ENCODE data around the gene UCP2.
"Not testable (repeated sequence)": the region's sequence is repeated elsewhere in the genome, so short reads cannot be mapped to it uniquely, and the experiment has no call there.

The UCP2 gene

DNA sequence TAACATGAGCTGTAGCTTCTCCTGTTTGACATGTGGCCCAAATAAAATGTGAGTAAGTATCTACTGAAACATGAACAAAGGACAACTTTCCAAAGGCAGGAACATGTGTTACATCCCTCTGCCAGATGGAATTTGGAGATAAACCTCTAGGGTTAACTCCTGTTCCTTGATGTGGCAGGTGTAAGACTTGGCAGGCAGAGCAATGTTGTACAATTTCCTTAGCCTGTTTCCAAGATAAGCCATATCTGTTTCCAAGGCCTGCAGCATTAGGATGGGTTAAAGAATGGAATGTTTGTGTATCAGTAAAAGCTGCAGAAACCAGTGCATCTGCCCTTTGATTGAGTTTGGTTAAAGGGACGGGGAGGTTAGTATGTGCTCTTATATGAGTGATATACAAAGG lies 40.6 kb downstream of the UCP2 start:
- DNase-seq (ENCODE audit: low spot score), result no peak

DNA sequence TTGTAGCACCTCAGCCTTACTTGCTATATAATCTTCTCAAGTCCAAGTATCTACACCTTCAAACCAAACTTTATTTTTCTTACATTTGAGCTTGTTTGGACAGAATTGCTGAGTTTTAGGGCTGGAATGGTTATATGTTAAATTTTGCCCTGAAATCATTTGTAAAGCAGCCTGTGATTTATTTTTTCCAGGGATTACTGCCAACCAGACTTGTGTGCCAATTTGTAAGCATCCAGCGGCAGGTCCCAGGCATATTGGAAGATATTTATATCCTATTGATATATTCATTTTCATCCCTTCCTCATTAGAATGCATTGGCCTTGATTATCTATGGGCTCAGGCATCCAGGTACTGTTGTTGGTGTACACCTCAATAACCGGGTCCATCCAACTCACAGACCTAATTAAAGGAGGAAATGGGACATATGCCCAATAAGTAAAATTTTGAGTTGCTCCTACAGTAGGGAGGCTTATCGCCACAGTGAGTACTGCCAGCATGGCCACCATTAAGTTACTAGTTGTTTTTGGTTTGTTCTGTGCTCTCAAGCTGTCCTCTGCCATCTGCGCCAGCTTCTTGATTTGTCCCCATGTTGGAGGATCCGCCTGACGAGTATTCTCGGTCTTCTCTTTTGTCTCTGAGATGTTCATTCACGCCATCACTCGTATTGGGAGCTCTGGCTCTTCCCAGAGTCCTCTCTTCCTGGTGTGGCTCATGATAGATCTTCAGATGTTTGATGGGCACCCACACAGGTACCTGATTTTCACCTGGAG lies 41.7 kb downstream of the UCP2 start:
- no peak for DNase-seq (ENCODE audit: low spot score)

GRCh38 chr11:73939096-73939495 lies 43.5 kb downstream of the UCP2 start:
- no peak for DNase-seq (ENCODE audit: low spot score)

GRCh38 chr11:73936047-73936446 lies 46.6 kb downstream of the UCP2 start:
- not testable (repeated sequence) for DNase-seq (ENCODE audit: low spot score)

DNA sequence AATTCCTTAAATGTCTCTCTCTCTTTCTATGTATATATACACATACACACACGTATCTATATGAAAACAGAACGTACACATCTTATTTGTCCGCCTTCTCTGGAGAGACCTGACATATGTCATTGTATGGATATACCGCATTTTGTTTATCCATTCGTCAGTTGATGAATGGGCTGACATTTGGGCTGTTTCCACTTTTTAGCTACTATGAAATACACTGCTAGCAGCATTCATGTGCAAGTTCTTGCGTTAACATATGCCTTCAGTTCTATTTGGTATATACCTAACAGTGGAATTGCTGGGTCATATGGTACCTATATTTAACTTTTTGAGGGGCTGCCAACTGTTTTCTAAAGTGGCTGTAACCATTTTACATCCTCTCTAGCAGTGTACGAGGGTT lies 49.9 kb downstream of the UCP2 start:
- DNase-seq (ENCODE audit: low spot score), result no peak

- no peak for DNase-seq (ENCODE audit: low spot score)
These were observed 50.7 kb downstream of the UCP2 start for GRCh38 chr11:73931951-73932350.

- DNase-seq (ENCODE audit: low spot score), result no peak
These were observed 51.5 kb downstream of the UCP2 start for GRCh38 chr11:73931039-73931645.

DNA sequence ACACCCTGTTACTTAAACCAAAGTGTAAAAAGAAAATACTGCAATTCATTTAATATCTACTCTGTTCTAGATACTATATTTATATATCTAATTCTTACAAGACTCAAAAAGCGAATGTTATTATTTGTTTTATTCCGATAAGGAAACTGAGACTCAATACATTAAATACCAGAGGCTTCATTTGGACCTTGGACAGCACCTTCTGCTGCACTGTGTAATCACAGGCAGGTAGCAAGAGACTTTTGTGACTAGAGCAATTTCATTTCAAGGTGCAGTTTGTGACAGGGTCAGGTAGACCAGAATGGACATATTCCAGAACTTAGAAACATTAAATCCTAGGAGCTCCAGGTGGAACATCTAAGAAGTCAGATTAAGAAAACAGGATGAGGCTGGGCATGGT lies 53.3 kb downstream of the UCP2 start:
- DNase-seq (ENCODE audit: low spot score), result no peak

Measured in germinal center (tissue), 1 donor.